ENCODE measurements around the gene CHRM5.
"Not testable (repeated sequence)": the region's sequence is repeated elsewhere in the genome, so short reads cannot be mapped to it uniquely, and the experiment has no call there.

The CHRM5 gene

GRCh38 chr15:34038871-34039789 is 70.8 kb downstream of the CHRM5 start, which contains the start of gene AVEN:
AVEN (minus strand) TSS chr15:34039204; CDS start chr15:34039046, 158 bp downstream.
- peak in 2 of 3 experiments; percentile 29 to 31 for DNase-seq (ENCODE audit: low read depth in 2 of 3, low spot score in 2 of 3)

- no peak for DNase-seq (ENCODE audit: low read depth in 2 of 3, low spot score in 2 of 3)
Observed at GRCh38 chr15:34039790-34040113, 71.5 kb downstream of the CHRM5 start.

DNA sequence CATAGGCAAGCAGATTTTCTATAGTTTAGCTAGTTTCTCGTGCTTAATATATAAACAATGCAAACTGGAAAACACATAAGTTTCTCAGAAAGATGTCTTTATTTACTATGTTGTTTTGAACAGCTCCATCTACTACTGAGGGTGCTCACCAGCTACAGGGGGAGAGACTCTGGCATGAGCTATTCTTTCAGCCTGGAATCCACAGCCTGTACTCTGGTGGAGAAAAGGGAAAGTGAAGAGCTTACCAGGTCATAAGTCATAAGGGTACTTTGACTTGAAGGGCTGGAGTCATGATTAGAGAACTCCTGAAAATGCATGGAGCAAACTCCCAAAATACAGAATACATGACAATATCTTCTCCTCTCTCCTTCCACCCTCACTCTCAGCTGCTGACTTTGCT is 75.1 kb downstream of the CHRM5 start:
- no peak for DNase-seq (ENCODE audit: low read depth in 2 of 3, low spot score in 2 of 3)

- DNase-seq (ENCODE audit: low read depth in 2 of 3, low spot score in 2 of 3) = no peak
Observed at GRCh38 chr15:34043813-34044212, 75.5 kb downstream of the CHRM5 start.

DNA sequence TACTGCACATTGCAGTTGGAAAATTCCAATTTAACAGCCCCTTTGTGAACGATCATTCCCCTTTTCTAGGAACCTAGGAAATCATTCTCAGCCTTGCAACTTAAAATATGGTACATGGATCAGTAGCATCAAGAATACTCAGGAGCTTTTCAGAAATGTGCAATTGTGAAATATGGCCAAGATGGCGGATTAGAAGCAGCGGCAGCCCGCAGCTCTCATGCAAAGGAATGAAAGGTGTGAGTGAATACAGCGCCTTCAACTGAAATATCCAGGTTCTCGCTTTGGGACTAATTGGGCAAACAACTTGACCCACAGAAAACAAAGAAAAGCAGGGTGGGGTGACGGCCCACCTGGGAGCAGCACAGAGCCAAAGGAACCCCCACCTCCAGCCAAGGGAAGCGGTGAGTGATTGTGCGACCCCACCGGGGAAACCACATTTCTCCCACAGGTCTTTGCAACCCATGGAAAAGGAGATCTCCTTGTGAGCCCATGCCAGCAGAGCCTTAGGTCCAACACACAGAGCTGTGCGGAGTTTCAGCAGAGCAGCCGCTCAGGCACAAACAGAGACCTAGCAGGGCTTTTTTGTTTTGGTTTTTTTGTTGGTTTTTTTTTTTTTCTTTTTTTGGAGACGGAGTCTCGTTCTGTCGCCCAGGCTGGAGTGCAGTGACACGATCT is 78.3 kb downstream of the CHRM5 start:
- no peak for DNase-seq (ENCODE audit: low read depth in 2 of 3, low spot score in 2 of 3)

- no peak for DNase-seq (ENCODE audit: low read depth in 2 of 3, low spot score in 2 of 3)
Observed at GRCh38 chr15:34047893-34048775, 79.8 kb downstream of the CHRM5 start.

DNA sequence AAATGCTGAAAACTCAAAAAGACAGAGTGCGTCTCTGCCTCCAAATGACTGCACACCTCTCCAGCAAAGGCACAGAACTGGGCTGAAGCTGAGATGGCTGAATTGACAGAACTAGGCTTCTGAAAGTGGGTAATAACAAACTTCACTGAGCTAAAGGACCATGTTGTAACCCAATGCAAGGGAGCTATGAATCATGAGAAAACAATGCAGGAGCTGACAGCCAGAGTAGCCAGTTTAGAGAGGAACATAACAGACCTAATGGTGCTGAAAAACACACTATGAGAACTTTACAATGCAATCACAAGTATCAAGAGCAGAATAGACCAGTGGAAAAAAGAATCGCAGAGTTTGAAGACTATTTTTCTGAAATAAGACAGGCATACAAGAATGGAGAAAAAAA is 80.8 kb downstream of the CHRM5 start:
- DNase-seq (ENCODE audit: low read depth in 2 of 3, low spot score in 2 of 3) = no peak

DNA sequence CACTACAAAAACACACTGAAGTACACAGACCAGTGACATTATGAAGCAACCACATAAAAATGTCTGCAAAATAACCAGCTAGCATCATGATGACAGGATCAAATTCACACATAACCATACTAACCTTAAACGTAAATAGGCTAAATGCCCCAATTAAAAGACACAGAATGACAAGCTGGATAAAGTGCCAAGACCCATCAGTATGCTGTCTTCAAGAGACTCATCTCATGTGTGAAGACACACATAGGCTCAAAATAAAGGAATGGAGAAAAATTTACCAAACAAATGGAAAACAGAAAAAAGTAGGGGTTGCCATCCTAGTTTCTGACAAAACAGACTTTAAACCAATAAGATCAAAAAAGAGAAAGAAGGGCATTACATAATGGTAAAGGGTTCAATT is 82.1 kb downstream of the CHRM5 start:
- not testable (repeated sequence) for DNase-seq (ENCODE audit: low read depth in 2 of 3, low spot score in 2 of 3)

DNA sequence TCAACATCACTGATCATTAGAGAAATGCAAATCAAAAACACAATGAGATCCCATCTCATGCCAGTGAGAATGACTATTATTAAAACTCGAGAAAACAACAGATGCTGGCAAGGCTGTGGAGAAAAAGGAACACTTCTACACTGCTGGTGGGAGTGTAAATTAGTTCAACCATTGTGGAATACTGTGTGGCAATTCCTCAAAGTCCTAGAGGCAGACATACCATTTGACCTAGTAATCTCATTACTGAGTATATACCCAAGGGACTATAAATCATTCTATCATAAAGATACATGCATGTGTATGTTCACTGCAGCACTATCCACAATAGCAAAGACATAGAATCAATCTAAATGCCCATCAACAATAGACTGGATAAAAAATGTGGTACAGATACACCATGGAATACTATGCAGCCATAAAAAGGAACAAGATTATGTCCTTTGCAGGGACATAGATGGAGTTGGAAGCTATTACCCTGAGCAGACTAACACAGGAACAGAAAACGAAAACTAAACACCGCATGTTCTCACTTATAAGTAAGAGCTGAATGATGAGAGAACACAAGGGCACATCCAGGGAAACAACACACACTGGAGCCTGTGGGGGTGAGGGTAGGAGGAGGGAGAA is 85.9 kb downstream of the CHRM5 start:
- no peak for DNase-seq (ENCODE audit: low read depth in 2 of 3, low spot score in 2 of 3)

DNA sequence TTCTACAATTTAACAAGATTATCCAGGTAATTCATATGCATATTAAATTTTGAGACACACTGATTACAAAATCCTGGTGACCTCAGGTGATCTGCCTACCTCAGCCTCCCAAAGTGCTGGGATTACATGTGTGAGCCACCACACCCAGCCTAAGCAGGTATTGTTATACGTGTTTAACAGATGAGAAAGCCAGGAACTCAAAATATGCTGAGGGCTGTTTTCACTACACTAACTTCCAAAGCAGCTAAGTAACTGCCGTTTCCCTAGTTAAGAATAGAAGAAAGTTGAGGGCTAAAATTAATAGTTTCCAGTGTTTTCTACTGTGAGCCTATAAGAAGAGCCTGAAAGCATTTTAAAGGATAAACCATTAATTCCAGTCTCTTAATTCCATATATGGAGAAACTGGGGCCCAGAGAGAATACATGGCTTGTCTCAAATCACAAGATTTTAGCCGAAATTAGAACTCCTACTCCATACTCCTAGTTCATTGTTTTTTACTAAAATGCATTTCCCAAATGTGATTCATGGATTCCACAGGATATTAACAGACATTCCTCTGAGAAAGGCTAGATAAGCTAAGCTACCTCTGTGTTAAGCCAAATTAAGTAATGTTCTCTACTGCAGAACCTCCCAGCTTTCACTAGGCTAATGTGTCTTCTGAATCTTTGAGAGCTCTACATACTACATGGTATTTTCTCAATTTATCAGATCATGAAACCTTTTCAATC is 87.7 kb downstream of the CHRM5 start:
- no peak for DNase-seq (ENCODE audit: low read depth in 2 of 3, low spot score in 2 of 3)

GRCh38 chr15:34056911-34057310 is 88.6 kb downstream of the CHRM5 start:
- no peak for DNase-seq (ENCODE audit: low read depth in 2 of 3, low spot score in 2 of 3)

DNA sequence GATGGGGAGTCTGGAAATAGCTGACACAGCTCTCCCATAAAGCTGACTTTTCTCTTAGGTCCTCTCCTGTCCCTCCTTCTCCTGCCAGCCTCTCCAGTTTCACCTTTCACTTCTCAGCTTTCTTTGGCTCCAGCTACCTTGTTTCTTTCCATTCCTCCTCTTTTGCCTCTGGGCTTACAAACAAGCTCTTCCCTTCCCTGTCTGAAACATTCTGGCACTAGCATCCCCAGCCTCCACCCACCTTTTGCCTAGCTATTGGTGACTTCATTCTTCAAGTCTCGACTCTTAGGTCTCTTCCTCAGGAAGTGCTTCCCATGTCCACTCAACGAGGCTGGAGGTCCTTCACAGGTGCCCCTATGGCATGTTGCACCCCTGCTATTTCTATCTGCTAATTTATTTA is 91.2 kb downstream of the CHRM5 start:
- no peak for DNase-seq (ENCODE audit: low read depth in 2 of 3, low spot score in 2 of 3)

- no peak for DNase-seq (ENCODE audit: low read depth in 2 of 3, low spot score in 2 of 3)
Observed at GRCh38 chr15:34059946-34060345, 91.6 kb downstream of the CHRM5 start.

GRCh38 chr15:34064438-34064837 is 96.1 kb downstream of the CHRM5 start:
- DNase-seq (ENCODE audit: low read depth in 2 of 3, low spot score in 2 of 3) = no peak

GRCh38 chr15:34065261-34065660 is 97.0 kb downstream of the CHRM5 start:
- no peak for DNase-seq (ENCODE audit: low read depth in 2 of 3, low spot score in 2 of 3)

- DNase-seq (ENCODE audit: low read depth in 2 of 3, low spot score in 2 of 3) = no peak
Observed at GRCh38 chr15:34065941-34066340, 97.6 kb downstream of the CHRM5 start.

DNA sequence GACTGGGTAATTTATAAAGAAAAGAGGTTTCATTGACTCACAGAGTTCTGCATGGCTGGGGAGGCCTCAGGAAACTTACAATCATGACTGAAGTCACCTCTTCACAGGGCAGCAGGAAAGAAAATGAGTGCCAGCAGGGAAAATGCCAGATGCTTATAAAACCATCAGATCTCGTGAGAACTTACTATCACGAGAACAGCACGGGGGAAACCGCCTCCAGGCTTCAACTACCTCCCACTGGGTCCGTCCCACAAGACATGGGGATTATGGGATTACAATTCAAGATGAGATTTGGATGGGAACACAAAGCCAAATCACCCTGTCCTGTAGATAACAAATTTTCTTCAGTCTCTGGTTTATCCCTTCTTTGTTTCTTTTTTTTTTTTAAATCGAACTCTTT is 101.7 kb downstream of the CHRM5 start:
- no peak for DNase-seq (ENCODE audit: low read depth in 2 of 3, low spot score in 2 of 3)

GRCh38 chr15:34076785-34077184 is 108.5 kb downstream of the CHRM5 start:
- no peak for DNase-seq (ENCODE audit: low read depth in 2 of 3, low spot score in 2 of 3)

DNA sequence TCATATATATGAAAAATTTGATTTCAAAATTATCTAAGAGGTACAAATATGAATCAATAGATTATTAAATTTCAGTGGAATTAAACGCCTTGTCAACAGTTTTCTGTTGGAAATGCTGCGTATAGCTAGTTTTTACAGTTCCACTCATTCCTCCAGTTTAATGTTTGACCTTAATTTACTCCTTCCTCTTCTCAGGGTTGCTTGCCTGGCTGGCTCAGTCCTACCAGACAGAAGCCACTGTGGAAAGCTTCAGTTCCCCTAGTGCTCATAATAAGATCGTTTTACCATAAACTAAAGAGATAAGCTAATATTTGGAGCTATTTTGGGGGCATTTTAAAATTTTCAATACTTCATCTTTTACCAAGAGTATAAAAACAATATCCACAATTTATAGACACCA is 110.6 kb downstream of the CHRM5 start:
- no peak for DNase-seq (ENCODE audit: low read depth in 2 of 3, low spot score in 2 of 3)

DNA sequence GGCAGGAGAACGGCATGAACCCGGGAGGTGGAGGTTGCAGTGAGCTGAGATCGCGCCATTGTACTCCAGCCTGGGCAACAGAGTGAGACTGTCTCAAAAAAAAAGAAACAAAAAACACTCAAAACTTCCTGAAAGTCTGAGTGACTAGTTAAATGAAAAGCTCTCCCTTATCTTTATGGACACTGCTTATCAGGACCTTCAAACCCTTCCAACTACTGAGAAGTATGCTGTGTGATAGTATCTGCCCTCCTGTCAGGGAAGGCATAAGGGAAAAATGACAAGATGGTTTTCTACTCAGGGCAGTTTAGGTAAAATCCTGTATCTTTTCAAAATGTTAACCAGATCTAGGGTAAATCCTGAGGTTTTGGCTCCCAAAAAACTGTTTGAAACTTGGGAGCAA is 111.6 kb downstream of the CHRM5 start:
- no peak for DNase-seq (ENCODE audit: low read depth in 2 of 3, low spot score in 2 of 3)
